HepG2 (cell line): Measurements from ENCODE around the gene PRUNE1. TPM values are rescaled to one million over a fixed set of nuclear protein-coding genes. Genes with fewer than 3 reads are reported as not detected.
A peak's percentile ranks its signal among the peaks of the same experiment; 100 is the strongest.

Source experiments
- ARHGAP35 ChIP-seq: sonication (generic); formaldehyde crosslinking; IDR thresholded peaks from 2 replicates; pipeline ENCODE4 v1.9.0; 2022; ENCODE audit warnings: mild to moderate bottlenecking, inconsistent platforms, moderate library complexity, missing genetic modification reagents, borderline replicate concordance
- BATF2 ChIP-seq: sonication (generic); formaldehyde crosslinking; IDR thresholded peaks from 2 replicates; pipeline ENCODE4 v1.8.0; 2022; ENCODE audit warnings: mild to moderate bottlenecking, missing genetic modification reagents, moderate library complexity
- BCLAF1 ChIP-seq: fragments of 450-650 bp; IDR thresholded peaks from 2 replicates; pipeline ENCODE4 v1.6.1; 2017; ENCODE audit warnings: mild to moderate bottlenecking
- EP300 ChIP-seq, 3 experiments: sonication (generic) in 1 of 3; formaldehyde crosslinking in 1 of 3; IDR thresholded peaks; 2 replicates each; pipeline versions ENCODE4 v1.5.1 to v1.6.1; 2011 to 2020; ENCODE audit warnings: low read depth in 2 of 3, low read length in 2 of 3, borderline replicate concordance in 1 of 3, improper control_type of control experiment in 1 of 3, mild to moderate bottlenecking in 1 of 3, missing genetic modification reagents in 1 of 3, moderate library complexity in 1 of 3
- GMEB2 ChIP-seq: IDR thresholded peaks from 2 replicates; pipeline ENCODE4 v1.6.1; 2016; ENCODE audit warnings: missing biosample characterization, missing genetic modification reagents, low read depth
- HNF4G ChIP-seq, 2 experiments: sonication (generic) in 1 of 2; formaldehyde crosslinking in 1 of 2; IDR thresholded peaks; 2 replicates each; pipeline versions ENCODE4 v1.4.0 to v1.6.1; 2011 to 2020; ENCODE audit warnings: borderline replicate concordance in 2 of 2, low read depth in 2 of 2, mild to moderate bottlenecking in 2 of 2, low read length in 1 of 2, missing genetic modification reagents in 1 of 2, moderate library complexity in 1 of 2
- TBX2 ChIP-seq: sonication (generic); formaldehyde crosslinking; IDR thresholded peaks from 2 replicates; pipeline ENCODE4 v1.5.0; 2020; ENCODE audit warnings: missing genetic modification reagents, mild to moderate bottlenecking, borderline replicate concordance
- TFDP2 ChIP-seq: sonication (generic); formaldehyde crosslinking; IDR thresholded peaks from 2 replicates; pipeline ENCODE4 v1.4.0; 2020; ENCODE audit warnings: missing genetic modification reagents
- ZNF333 ChIP-seq: sonication (generic); formaldehyde crosslinking; IDR thresholded peaks from 2 replicates; pipeline ENCODE4 v1.4.0; 2020; ENCODE audit warnings: mild to moderate bottlenecking, missing genetic modification reagents, borderline replicate concordance
- ZNF615 ChIP-seq: sonication (generic); formaldehyde crosslinking; IDR thresholded peaks from 2 replicates; pipeline ENCODE4 v1.5.0; 2020; ENCODE audit warnings: mild to moderate bottlenecking, missing genetic modification reagents, borderline replicate concordance
- ZNF687 ChIP-seq: sonication (generic); formaldehyde crosslinking; IDR thresholded peaks from 2 replicates; pipeline ENCODE4 v1.5.1; 2020; ENCODE audit warnings: mild to moderate bottlenecking, missing genetic modification reagents, moderate library complexity
- ZNF850 ChIP-seq: sonication (generic); formaldehyde crosslinking; conservative IDR thresholded peaks from 2 replicates; pipeline ENCODE4 v1.9.0; 2021; ENCODE audit warnings: mild to moderate bottlenecking, missing genetic modification reagents
- ZSCAN12 ChIP-seq: sonication (generic); formaldehyde crosslinking; IDR thresholded peaks from 2 replicates; pipeline ENCODE4 v1.9.0; 2021; ENCODE audit warnings: mild to moderate bottlenecking, missing genetic modification reagents
- polyA plus RNA-seq, 8 experiments: library from polyadenylated mRNA; depleted of rRNA in 3 of 8; stranded (reverse) in 7 of 8; unstranded in 1 of 8; fragments of >200 nt; fragmentation: Illumina TruSeq in 4 of 8; extraction: Trizol in 4 of 8; gene quantifications; 2 replicates each; pipeline versions ENCODE4 v1.2.1 to v1.2.3, GENCODE V29; 2011 to 2016; ENCODE audit warnings: low read depth in 4 of 8, missing spikeins in 1 of 8, mixed read lengths in 1 of 8; ENCODE audit not compliant: insufficient read depth in 1 of 8
- total RNA-seq, 5 experiments: library from RNA; depleted of rRNA; stranded (reverse); fragments of >200 nt; fragmentation: Illumina TruSeq; extraction: Trizol; gene quantifications; 2 replicates each; pipeline ENCODE4 v1.2.3, GENCODE V29; 2016; ENCODE audit warnings: low read depth in 1 of 5

The PRUNE1 gene
- total and polyA plus RNA-seq, 2 of the 13 experiments (the other 11 are each of a cell fraction or from before 2014, with no cell fraction given), result 19.0 to 31.9 TPM

GRCh38 chr1:151047925-151048644 lies 39.8 kb downstream of the PRUNE1 start (continued):
- TF ChIP-seq BCLAF1 (no peak), ZSCAN12 (CRISPR knock-in tag) (no peak), ZNF333 (CRISPR knock-in tag) (peak; percentile 39; the same call in 1 of the 2 replicates), TFDP2 (CRISPR knock-in tag) (peak; percentile 11; the same call in 1 of the 2 replicates), ZNF850 (CRISPR knock-in tag) (no peak), GMEB2 (CRISPR knock-in tag) (no peak), TBX2 (CRISPR knock-in tag) (no peak; the same call in 1 of the 2 replicates), ZNF615 (CRISPR knock-in tag) (no peak), HNF4G (IDR thresholded peaks at IDR 0.05; ENCODE audit: borderline replicate concordance, low read depth, low read length) (no peak), HNF4G (CRISPR knock-in tag; IDR thresholded peaks at IDR 0.05; ENCODE audit: borderline replicate concordance, low read depth) (no peak), ARHGAP35 (CRISPR knock-in tag) (no peak), ZNF687 (CRISPR knock-in tag) (peak; percentile 92), EP300 (IDR thresholded peaks at IDR 0.05; ENCODE audit: low read depth in 2 of 2, low read length in 2 of 2) (no peak), EP300 (CRISPR knock-in tag; IDR thresholded peaks at IDR 0.05; ENCODE audit: borderline replicate concordance) (no peak), BATF2 (no peak)
